Measurements from ENCODE around the gene FAM177B.

- TF ChIP-seq EZH2 (IDR thresholded peaks at IDR 0.05; ENCODE audit: low read length, missing control alignments) (no peak), CTCF (conservative IDR thresholded peaks at IDR 0.05 in 1 of 2, IDR thresholded peaks at IDR 0.05 in 1 of 2; ENCODE audit: low read depth in 1 of 2, low read length in 2 of 2) (no peak)
Observed at GRCh38 chr1:222784371-222784770, 47.4 kb downstream of the FAM177B start.

All from fibroblast of lung (primary cell).